Activated naive CD8-positive, alpha-beta T cell (primary cell): Measurements from ENCODE around the gene HSPB1.
A peak's percentile ranks its signal among the peaks of the same experiment; 100 is the strongest.
"Not testable (repeated sequence)": the region's sequence is repeated elsewhere in the genome, so short reads cannot be mapped to it uniquely, and the experiment has no call there.

Source experiments
- H3K27ac Mint-ChIP-seq: one replicate; pipeline ENCODE4 v1.8.0; 2021; ENCODE audit warnings: mixed read lengths
- H3K27me3 Mint-ChIP-seq: one replicate; pipeline ENCODE4 v1.8.0; 2021; ENCODE audit warnings: mixed read lengths
- H3K36me3 Mint-ChIP-seq: one replicate; pipeline ENCODE4 v1.8.0; 2021; ENCODE audit warnings: mixed read lengths
- H3K4me1 Mint-ChIP-seq: one replicate; pipeline ENCODE4 v1.8.0; 2021; ENCODE audit warnings: low read depth, mixed read lengths
- H3K4me3 Mint-ChIP-seq: one replicate; pipeline ENCODE4 v1.8.0; 2021; ENCODE audit warnings: mild to moderate bottlenecking, mixed read lengths
- H3K9me3 Mint-ChIP-seq: one replicate; pipeline ENCODE4 v1.8.0; 2021; ENCODE audit warnings: low read depth, mixed read lengths

Gene HSPB1

GRCh38 chr7:76329479-76329878 is 27.0 kb downstream of the HSPB1 start:
- Mint-ChIP-seq H3K4me3 (no peak overlapping the region), H3K27me3 (no peaks in the 10 kb centered on the region), H3K4me1 (peaks cover 39% of the 10 kb centered on the region), H3K27ac (no peak overlapping the region), H3K36me3 (peaks cover 10% of the 10 kb centered on the region), H3K9me3 (no peaks in the 10 kb centered on the region)

- H3K36me3 Mint-ChIP-seq = peaks cover 10% of the 10 kb centered on the region
- H3K27me3 Mint-ChIP-seq = no peaks in the 10 kb centered on the region
- H3K4me1 Mint-ChIP-seq = peaks cover 39% of the 10 kb centered on the region
- H3K4me3 Mint-ChIP-seq = no peak overlapping the region
- H3K9me3 Mint-ChIP-seq = no peaks in the 10 kb centered on the region
- no peak overlapping the region for H3K27ac Mint-ChIP-seq
Measured at GRCh38 chr7:76330261-76330660, 27.8 kb downstream of the HSPB1 start.

DNA sequence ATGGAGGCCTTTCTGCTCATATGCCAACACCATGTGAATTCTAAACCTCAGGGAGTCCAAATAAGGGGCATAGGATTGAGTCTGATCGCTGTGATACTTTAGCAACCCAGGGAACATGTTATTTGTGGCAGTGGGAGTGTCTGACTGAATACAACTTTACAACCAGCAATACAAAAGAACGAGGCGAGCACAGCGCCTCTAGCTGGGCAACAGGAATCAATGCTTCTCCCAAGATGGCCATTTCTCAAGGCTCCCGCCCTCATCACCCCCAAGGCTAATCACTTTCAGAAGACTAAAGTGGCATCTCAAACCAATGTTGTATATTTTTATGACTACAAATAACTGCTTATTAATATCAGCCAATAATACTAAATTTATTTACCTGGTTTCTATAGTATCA is 28.2 kb downstream of the HSPB1 start:
- Mint-ChIP-seq H3K4me3 (no peak overlapping the region), H3K9me3 (no peaks in the 10 kb centered on the region), H3K27me3 (no peaks in the 10 kb centered on the region), H3K27ac (no peak overlapping the region), H3K4me1 (peaks cover 39% of the 10 kb centered on the region), H3K36me3 (peaks cover 10% of the 10 kb centered on the region)

GRCh38 chr7:76332078-76332477 is 29.6 kb downstream of the HSPB1 start:
- H3K27me3 Mint-ChIP-seq = no peaks in the 10 kb centered on the region
- no peak overlapping the region for H3K27ac Mint-ChIP-seq
- H3K36me3 Mint-ChIP-seq = peaks cover 7% of the 10 kb centered on the region
- H3K4me3 Mint-ChIP-seq = no peak overlapping the region
- H3K9me3 Mint-ChIP-seq = no peaks in the 10 kb centered on the region
- peaks cover 45% of the 10 kb centered on the region for H3K4me1 Mint-ChIP-seq

GRCh38 chr7:76333511-76334101 is 31.1 kb downstream of the HSPB1 start:
- Mint-ChIP-seq H3K27ac (peak overlapping the region; percentile 22), H3K4me3 (no peak overlapping the region), H3K27me3 (no peaks in the 10 kb centered on the region)

DNA sequence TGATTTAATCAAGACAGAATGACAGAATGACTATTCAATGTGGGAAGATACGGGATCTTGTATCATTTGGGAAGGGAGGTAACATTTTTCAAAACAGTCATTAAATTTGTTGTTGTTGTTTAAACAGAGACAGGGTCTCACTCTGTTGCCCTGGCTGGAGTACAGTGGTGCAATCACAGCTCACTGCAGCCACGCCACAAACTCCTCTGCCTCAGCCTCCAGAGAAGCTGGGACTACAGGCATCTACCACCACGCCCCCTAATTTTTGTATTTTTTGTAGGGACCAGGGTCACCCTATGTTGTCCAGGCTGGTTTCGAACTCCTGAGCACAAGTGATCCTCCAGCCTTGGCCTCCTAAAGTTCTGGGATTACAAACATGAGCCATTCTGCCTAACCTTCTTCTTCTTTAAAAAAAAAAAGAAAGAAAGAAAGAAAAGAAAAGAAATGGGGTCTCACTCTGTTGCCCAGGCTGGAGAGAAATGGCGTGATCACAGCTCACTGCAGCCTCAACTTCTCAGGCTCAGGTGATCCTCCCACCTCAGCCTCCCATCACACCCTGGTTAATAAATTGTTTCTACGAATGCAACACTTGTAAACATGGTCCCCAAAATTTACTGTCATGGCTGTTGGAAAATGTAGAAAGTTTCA is 32.0 kb downstream of the HSPB1 start:
- Mint-ChIP-seq H3K9me3 (no peaks in the 10 kb centered on the region), H3K4me3 (no peak overlapping the region), H3K36me3 (peaks cover 4% of the 10 kb centered on the region), H3K27ac (no peak overlapping the region), H3K4me1 (peaks cover 44% of the 10 kb centered on the region), H3K27me3 (no peaks in the 10 kb centered on the region)

More at GRCh38 chr7:76333511-76334101, 31.1 kb downstream of the HSPB1 start:
- H3K36me3 Mint-ChIP-seq = peaks cover 7% of the 10 kb centered on the region
- peaks cover 45% of the 10 kb centered on the region for H3K4me1 Mint-ChIP-seq
- H3K9me3 Mint-ChIP-seq = no peaks in the 10 kb centered on the region

- H3K27me3 Mint-ChIP-seq, H3K9me3 Mint-ChIP-seq, H3K36me3 Mint-ChIP-seq, H3K4me3 Mint-ChIP-seq, H3K27ac Mint-ChIP-seq: not testable (repeated sequence)
- peaks cover 49% of the 10 kb centered on the region for H3K4me1 Mint-ChIP-seq
Measured at GRCh38 chr7:76335417-76335816, 32.9 kb downstream of the HSPB1 start.

GRCh38 chr7:76336094-76336493 is 33.6 kb downstream of the HSPB1 start:
- Mint-ChIP-seq H3K27me3 (no peaks in the 10 kb centered on the region), H3K9me3 (no peaks in the 10 kb centered on the region), H3K4me3 (no peak overlapping the region), H3K36me3 (no peaks in the 10 kb centered on the region), H3K27ac (no peak overlapping the region), H3K4me1 (peaks cover 54% of the 10 kb centered on the region)

DNA sequence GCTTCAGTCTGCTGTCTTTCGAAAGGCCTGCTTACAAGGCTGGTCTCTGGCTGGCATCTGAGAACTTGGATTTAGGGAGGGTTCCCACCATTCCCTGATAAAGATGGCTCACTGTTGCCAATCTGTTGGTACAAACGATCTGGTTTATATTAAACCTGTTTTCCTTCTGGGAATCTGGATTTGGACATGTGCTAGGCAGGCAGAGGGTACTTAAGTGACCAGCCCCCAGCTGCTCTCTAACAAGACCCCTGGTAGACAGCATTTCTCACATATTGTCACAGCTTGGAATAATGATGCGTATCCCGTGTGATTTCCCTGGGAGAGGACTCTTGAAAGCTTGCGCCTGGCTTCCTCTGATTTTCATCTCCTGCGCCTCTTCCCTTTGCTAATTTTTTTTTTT is 34.7 kb downstream of the HSPB1 start:
- Mint-ChIP-seq H3K4me3 (no peak overlapping the region), H3K36me3 (no peaks in the 10 kb centered on the region), H3K27ac (no peak overlapping the region), H3K9me3 (no peaks in the 10 kb centered on the region), H3K4me1 (peaks cover 57% of the 10 kb centered on the region), H3K27me3 (no peaks in the 10 kb centered on the region)

- H3K27me3 Mint-ChIP-seq = no peaks in the 10 kb centered on the region
- no peak overlapping the region for H3K4me3 Mint-ChIP-seq
- no peak overlapping the region for H3K27ac Mint-ChIP-seq
- H3K4me1 Mint-ChIP-seq = peaks cover 61% of the 10 kb centered on the region
- H3K9me3 Mint-ChIP-seq = no peaks in the 10 kb centered on the region
- H3K36me3 Mint-ChIP-seq = peaks cover 7% of the 10 kb centered on the region
Measured at GRCh38 chr7:76338298-76339084, 36.0 kb downstream of the HSPB1 start.

DNA sequence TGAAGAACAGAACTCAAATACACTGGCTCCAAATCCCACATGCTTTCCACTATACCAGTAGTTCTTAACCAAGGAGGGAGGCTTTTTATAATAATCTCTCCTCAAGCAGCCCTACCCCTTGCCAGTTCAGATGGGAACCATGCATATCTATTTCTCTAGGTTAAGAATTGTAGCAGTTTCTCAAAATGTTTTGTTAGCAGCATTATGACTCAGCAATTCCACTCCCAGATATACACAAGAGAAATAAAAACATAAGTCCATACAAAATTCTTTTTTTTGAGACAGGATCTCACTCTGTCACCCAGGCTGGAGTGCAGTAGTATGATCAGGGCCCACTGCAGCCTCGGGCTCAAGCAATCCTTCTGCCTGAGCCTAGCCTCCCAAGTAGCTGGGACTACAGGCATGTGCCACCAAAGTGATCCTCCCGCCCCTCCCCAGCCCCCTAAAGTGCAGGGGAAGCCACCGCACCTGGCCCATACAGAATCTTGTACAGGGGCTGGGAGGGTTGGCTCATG is 38.2 kb downstream of the HSPB1 start:
- H3K4me1 Mint-ChIP-seq = peaks cover 67% of the 10 kb centered on the region
- no peaks in the 10 kb centered on the region for H3K27me3 Mint-ChIP-seq
- no peak overlapping the region for H3K27ac Mint-ChIP-seq

GRCh38 chr7:76342222-76342621 is 39.7 kb downstream of the HSPB1 start:
- H3K36me3 Mint-ChIP-seq = peaks cover 24% of the 10 kb centered on the region
- no peak overlapping the region for H3K27ac Mint-ChIP-seq
- H3K4me3 Mint-ChIP-seq = no peak overlapping the region

More for the DNA sequence above, 38.2 kb downstream of the HSPB1 start:
- peaks cover 11% of the 10 kb centered on the region for H3K36me3 Mint-ChIP-seq
- H3K4me3 Mint-ChIP-seq = no peak overlapping the region
- H3K9me3 Mint-ChIP-seq = no peaks in the 10 kb centered on the region

GRCh38 chr7:76343294-76343930 is 40.9 kb downstream of the HSPB1 start:
- H3K27ac Mint-ChIP-seq = peak overlapping the region; percentile 64
- H3K36me3 Mint-ChIP-seq = peaks cover 28% of the 10 kb centered on the region
- no peaks in the 10 kb centered on the region for H3K9me3 Mint-ChIP-seq
- H3K27me3 Mint-ChIP-seq = no peaks in the 10 kb centered on the region
- peaks cover 74% of the 10 kb centered on the region for H3K4me1 Mint-ChIP-seq
- no peak overlapping the region for H3K4me3 Mint-ChIP-seq

More at GRCh38 chr7:76342222-76342621, 39.7 kb downstream of the HSPB1 start:
- peaks cover 71% of the 10 kb centered on the region for H3K4me1 Mint-ChIP-seq
- H3K9me3 Mint-ChIP-seq = no peaks in the 10 kb centered on the region
- H3K27me3 Mint-ChIP-seq = no peaks in the 10 kb centered on the region

- Mint-ChIP-seq H3K9me3 (no peaks in the 10 kb centered on the region), H3K36me3 (peaks cover 28% of the 10 kb centered on the region), H3K4me1 (peaks cover 69% of the 10 kb centered on the region), H3K4me3 (no peak overlapping the region), H3K27me3 (no peaks in the 10 kb centered on the region), H3K27ac (peak overlapping the region; percentile 64)
Measured at GRCh38 chr7:76343931-76344321, 41.5 kb downstream of the HSPB1 start.

DNA sequence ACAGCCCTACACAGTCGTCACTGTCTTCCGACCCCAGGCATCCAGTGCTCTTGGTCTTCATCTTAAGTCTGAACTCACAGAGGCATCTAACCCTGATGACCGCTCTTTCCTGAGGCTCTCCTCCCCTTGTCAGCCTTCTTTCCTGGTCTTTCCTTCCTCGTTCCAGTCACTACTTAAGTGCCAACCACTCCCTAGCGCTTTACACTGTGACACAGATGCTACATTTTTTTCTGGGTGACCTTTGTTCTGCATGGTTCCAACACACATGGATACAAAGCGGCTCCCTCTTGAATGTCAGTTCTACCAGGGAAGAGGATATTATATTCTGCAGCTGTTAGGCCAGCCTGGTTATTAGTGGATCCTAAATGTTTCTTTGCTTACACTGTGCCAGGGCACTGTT is 43.6 kb downstream of the HSPB1 start:
- Mint-ChIP-seq H3K36me3 (peaks cover 28% of the 10 kb centered on the region), H3K9me3 (no peaks in the 10 kb centered on the region), H3K4me3 (peak overlapping the region; percentile 50), H3K27me3 (no peaks in the 10 kb centered on the region), H3K27ac (peak overlapping the region; percentile 86), H3K4me1 (peaks cover 67% of the 10 kb centered on the region)
